Measurements from ENCODE around the gene IRF2BP1.
A peak's percentile ranks its signal among the peaks of the same experiment; 100 is the strongest.

IRF2BP1 gene, protein sequence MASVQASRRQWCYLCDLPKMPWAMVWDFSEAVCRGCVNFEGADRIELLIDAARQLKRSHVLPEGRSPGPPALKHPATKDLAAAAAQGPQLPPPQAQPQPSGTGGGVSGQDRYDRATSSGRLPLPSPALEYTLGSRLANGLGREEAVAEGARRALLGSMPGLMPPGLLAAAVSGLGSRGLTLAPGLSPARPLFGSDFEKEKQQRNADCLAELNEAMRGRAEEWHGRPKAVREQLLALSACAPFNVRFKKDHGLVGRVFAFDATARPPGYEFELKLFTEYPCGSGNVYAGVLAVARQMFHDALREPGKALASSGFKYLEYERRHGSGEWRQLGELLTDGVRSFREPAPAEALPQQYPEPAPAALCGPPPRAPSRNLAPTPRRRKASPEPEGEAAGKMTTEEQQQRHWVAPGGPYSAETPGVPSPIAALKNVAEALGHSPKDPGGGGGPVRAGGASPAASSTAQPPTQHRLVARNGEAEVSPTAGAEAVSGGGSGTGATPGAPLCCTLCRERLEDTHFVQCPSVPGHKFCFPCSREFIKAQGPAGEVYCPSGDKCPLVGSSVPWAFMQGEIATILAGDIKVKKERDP

DNA sequence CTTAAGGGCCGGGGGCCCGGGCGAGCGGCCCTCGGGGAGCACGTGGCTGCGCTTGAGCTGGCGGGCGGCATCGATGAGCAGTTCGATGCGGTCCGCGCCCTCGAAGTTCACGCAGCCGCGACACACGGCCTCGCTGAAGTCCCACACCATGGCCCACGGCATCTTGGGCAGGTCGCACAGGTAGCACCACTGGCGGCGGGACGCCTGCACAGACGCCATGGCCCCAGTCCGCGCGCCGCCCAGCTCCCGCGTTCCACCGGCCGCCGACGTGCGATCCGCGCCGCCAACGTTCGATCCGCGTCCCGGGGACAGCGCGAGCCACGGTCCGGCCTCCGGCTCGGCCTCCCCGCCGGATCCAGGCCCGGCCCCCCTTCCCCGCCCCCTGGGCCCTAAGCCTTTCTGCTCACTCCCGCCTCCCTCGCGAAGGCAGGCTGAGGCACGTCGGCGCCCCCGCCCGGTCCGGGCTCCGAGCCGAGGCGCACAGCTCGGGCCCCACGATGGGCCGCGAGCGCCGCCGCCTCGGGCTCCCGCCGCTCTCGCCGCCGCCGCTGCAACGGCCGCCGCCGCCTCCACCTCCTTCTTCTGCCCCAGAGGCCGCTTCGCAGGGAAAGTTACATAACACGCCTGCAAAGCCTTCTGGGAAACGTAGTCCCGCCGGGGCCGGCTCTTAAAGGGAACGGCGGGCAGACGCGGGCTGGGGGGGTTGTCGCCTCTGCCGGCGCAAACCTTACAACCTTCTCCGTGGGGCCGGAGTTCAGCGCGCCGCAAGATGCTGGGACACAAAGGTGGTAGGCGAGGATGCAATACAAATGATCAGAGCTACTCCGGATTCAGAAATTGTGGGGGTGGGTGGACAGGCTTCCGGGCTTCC, at the start of gene IRF2BP1:
Gene IRF2BP1 (minus strand): TSS at position 586 of the 871 bp plus-strand sequence. CDS start 367 bp downstream, at position 219.
- DNase-seq, result peak; percentile 91 to 92

DNA sequence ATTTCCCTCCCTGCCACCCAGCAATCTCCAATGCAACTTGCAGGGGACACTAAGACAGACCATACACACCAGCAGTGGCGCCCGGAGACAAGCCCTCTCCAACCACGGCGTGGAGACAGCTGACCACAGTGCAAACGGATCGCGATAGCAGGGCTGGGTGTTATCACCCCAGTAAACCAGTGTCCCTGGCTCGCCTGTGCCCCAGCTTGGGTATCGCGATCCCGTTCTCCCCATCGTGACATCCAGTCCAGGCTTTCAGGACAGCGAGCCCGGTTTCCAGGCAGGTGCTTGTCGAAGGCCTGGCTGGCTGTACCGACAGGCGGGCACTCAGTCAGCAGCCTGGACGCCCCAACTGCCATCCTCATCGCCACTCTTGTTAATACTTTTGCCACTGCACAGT, 49.3 kb upstream of the IRF2BP1 start:
- DNase-seq, result no peak

DNA sequence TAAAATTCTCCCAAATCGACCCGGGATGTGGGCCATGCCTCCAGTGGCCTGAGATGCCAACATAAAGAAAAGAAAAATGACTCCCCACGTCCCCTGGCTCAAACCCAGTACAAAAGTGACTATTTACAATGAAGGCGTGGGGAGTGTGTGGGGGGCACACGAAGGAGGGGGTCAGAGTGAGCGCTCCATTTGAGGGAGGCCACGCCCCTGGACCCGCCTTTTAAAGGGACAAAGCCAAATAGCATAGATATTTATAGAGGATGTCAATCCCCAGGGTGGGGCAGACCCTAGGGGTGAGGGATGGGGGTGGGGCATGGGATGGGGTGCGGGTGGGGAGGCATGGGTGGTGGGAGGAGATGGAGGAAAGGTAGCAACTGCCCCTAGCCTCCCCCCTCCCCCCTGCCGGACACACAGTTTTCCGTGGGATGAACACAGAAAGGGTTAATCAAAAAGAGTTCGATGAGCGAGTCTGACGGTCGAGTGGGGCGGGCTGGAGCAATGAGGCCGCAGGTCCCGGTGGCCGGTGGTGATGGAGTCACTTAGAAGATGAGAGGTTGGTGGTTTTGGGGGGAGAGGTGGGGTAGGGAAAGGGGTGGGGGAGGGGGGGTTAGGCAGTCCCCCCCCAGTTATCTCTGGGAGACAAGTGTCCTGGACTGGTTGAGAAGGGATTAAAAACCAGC, 48.8 kb upstream of the IRF2BP1 start:
- DNase-seq, result no peak

DNA sequence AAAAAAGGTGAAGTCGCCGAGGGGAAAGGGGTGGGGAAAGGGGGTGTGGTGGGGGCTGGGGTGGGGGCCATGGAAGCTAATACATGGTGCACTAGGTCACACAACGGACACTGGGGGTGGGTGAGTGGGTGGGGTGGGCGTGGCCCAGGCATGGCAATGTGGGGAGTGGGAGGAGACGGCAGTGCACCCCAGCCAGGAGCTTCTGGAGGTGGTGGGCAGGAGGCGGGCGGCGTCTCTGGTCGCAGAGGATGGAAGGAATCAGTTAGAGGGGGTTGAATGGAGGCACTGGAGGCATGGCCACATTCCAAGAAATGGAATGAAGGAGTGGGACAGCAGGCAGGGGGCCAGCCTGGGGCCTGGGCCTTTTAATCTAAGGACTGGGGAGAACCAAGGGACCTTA, 47.8 kb upstream of the IRF2BP1 start:
- DNase-seq, result no peak

GRCh38 chr19:45931055-45931454, 45.1 kb upstream of the IRF2BP1 start:
- no peak for DNase-seq

- no peak for DNase-seq
These were observed 43.3 kb upstream of the IRF2BP1 start for GRCh38 chr19:45929247-45929646.

DNA sequence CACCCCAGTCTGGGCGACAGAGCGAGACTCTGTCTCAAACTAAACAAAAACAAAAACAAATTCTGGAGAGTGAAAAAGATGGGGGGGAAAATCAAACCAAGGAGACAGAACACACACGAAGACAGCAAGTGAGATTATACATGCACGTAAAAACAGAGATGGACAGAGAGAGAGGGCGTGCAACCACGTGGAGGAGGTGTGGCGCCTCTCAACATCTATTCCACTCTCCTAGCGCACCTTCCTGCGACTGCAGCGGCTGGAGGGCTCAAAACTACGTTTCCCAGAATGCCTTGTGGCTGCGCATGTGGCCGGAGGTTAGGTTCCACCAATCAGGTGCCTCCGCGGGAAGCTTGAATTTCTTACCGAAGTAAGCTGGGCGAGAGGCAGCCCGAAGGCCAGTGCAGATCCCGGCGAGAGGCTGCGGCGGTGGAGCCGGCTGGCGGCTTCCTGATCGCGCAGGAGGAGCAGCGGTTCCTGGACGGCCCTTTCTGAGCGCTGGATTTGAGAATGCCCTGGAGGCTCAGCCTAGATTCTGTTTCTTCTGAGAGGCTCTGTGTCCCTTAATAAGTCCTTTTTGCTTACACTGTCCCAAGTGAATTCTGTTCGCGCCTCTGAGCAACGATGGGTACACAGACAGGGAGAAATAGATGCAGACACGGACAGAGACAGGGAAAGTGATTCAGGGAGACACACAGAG, 41.8 kb upstream of the IRF2BP1 start:
- peak; percentile 91 to 92 for DNase-seq

GRCh38 chr19:45924891-45925447, 39.0 kb upstream of the IRF2BP1 start:
- no peak for DNase-seq

GRCh38 chr19:45922281-45922680, 36.3 kb upstream of the IRF2BP1 start:
- DNase-seq, result no peak

DNA sequence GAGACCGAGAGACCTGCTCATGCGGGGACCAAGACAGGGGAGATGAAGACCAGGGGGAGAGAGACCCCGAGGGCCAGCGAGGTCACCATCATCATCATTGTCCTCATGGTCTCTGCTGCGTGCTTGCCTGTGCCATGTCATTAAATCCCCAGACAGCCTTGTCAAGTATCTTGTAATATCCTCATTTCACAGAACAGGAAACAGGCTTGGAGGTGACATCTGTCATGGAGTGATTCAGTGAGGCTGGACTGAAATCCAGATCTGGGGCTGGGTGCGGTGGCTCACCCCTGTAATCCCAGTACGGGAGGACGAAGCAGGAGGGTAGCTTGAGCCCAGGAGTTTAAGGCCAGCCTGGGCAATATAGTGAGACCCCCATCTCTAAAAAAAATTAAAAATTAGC, 34.5 kb upstream of the IRF2BP1 start:
- DNase-seq, result no peak

DNA sequence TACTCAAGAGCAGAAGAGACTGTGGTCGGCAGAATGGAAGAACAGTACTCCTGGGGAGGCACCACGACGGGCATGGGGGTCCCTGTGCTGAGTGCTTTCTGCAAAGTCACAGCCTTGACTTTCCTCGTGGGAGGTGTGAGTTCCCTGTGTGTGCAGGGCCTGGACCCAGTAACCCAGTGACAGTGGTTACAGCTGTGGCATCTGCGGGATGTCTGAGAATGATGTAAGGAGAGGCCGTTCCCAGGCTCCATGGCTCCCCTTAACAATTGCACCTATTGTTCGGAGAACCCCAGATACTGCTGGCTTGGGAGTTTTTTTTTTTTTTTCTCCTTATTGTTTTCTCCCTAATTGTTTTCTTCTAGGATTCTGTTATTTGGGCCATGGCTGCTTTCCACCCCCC, 33.7 kb upstream of the IRF2BP1 start:
- no peak for DNase-seq

- DNase-seq, result no peak
These were observed 32.8 kb upstream of the IRF2BP1 start for GRCh38 chr19:45918721-45919120.

DNA sequence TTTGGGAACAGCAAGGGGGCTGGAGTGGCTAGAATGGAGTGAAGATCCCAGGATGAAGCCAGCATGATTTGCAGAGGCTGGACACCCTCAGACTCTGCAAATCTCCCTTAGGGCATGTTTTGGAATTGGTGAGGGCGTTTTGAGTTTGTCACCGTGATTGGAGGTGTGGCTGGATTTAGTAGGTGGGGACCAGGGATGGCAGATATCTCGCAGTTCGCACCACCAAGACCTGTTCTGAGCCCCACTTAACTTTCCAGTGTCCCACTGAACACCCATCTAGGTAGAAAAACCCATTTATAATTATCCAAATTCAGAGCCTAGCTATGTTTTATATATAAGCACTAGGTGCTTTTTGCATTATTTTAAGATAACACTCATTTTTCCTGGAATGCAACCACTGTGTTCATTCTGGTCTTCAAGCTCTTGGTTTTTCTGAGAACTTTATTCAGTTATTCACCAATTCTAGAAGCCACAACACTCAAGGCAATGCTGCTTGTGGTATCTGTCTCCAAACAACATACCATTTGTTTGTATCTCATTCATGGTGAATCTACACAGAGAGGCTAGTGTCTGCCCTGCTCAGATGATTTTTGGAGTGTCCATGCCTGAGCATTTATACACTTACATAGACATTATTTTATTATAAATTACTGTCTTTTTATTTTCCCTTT, 31.6 kb upstream of the IRF2BP1 start:
- no peak for DNase-seq

- no peak for DNase-seq
These were observed 28.2 kb upstream of the IRF2BP1 start, which contains the start of gene NANOS2 for GRCh38 chr19:45913874-45914830. NANOS2 (minus strand) TSS chr19:45914778; CDS start chr19:45914693, 85 bp downstream.

DNA sequence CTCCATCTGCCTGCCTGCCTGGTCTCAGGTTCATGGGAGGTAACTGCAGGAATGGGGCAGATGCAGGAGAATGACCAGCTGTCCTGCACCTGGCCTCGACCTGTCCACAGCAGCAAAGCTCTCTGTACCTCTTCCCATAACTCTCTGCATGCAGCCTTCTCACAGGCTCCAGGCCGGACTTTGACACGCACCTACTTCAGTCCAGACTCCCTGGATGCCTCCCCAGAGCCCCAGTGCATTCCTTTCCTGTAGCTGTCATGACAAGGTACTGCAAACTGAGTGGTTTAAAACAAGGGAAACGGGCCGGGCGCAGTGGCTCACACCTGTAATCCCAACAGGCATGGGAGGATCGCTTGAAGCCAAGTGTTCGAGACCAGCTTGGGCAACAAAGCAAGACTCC, 25.4 kb upstream of the IRF2BP1 start:
- no peak for DNase-seq

- no peak for DNase-seq
These were observed 23.0 kb upstream of the IRF2BP1 start for GRCh38 chr19:45908956-45909355.

GRCh38 chr19:45906221-45906620, 20.3 kb upstream of the IRF2BP1 start:
- no peak for DNase-seq

GRCh38 chr19:45905011-45905410, 19.1 kb upstream of the IRF2BP1 start:
- DNase-seq, result no peak

DNA sequence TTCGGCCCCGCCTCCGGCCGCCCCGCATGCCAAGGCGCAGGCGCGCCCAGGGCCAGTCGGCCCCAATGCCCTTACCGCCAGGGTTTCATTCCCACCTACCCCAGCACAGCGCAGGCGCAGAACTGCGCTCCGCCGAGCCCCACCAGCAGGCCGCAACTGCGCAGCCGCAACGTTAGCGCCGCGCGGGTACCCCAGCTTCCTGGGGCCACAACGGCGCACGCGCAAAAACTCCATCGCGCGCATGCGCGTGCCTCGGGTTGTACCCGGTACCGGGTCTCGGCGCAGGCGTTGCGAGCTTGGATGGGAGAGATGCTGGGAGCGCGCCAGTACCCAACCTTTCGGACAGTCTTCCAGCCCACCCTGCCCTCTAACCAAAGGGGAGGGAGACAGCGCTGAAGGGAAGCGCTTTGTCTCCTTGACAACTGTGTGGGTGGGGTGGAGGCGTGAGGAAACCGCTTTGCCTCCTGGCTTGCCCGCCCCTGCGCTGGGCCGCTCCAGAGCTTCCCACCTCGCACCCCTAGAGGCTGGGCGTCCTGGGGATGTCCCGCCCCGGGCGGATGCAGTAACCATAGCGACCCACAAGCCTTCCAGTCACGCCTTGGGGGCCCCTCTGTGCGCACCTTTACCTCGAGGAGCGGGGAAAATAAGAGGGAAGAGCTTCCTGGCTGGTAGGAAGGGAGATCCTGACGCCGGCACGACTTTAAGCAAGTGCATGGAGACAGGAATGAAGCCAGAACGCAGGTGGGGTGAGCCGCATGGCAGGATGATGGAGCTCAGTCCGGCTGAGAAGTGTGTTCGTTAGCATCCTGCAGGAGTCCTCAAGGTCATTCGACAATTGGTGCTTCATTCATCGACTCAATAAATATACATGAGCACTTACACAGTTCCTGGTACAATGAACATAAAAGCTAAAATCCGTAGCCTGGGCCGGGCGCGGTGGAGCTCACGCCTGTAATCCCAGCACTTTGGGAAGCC, 17.0 kb upstream of the IRF2BP1 start:
- peak; percentile 99 for DNase-seq
